Upper lobe of right lung (tissue), 1 donor: Measurements from ENCODE around the gene UBR4. TPM values are rescaled to one million over a fixed set of nuclear protein-coding genes. Genes with fewer than 3 reads are reported as not detected.

Source experiments
- ATAC-seq: fragments of 200-7000 bp; cut with Tn5 transposase; one replicate; pipeline ENCODE4 v1.9.1; 2020; ENCODE audit warnings: mild to moderate bottlenecking, moderate library complexity
- DNase-seq: peaks from one replicate; pipeline ENCODE4 v3.0.0-alpha.2; 2020
- H3K27ac ChIP-seq: fragments of 200-600 bp; one replicate; pipeline ENCODE4 v1.8.0; 2022
- H3K27me3 ChIP-seq: fragments of 200-600 bp; one replicate; pipeline ENCODE4 v1.8.0; 2022; ENCODE audit warnings: mild to moderate bottlenecking
- H3K36me3 ChIP-seq: fragments of 200-600 bp; one replicate; pipeline ENCODE4 v1.8.0; 2022
- H3K4me1 ChIP-seq: fragments of 200-600 bp; one replicate; pipeline ENCODE4 v1.8.0; 2022
- H3K4me3 ChIP-seq: fragments of 200-600 bp; one replicate; pipeline ENCODE4 v1.8.0; 2022; ENCODE audit warnings: mild to moderate bottlenecking
- H3K9me3 ChIP-seq: fragments of 200-600 bp; one replicate; pipeline ENCODE4 v1.8.0; 2022
- CTCF ChIP-seq: fragments of 200-600 bp; IDR thresholded peaks from one replicate; pipeline ENCODE4 v1.8.0; 2022; ENCODE audit warnings: antibody characterized with exemption
- intact Hi-C: fragments of 100-400 bp; cut with DNase I; formaldehyde crosslinking; loops from one replicate; pipeline ENCODE4 v1.11.0; 2022
- total RNA-seq: library from RNA; stranded (reverse); fragmentation: NEBNext Ultra II Directional; extraction: Animal tissue kit (Norgen Biotek cat#: 25700); gene quantifications from one replicate; pipeline ENCODE4 v1.2.1, GENCODE V29; 2021
- donor health status: DM: no; HTN: yes; CAD: no; lungs with severe emphysema.

Gene UBR4
- total RNA-seq, 1 donor from 2014 or later = 110 TPM

- Histone ChIP-seq H3K9me3 (no peaks in the 10 kb centered on the region), H3K27me3 (no peaks in the 10 kb centered on the region), H3K4me1 (peaks cover 38% of the 10 kb centered on the region), H3K4me3 (peak overlapping the region; percentile 90), H3K27ac (peak overlapping the region; percentile 93), H3K36me3 (peaks cover 20% of the 10 kb centered on the region)
- no peak for TF ChIP-seq CTCF
- intact Hi-C loops = no loop called here
- DNase-seq (no peak), ATAC-seq (no peak)
Observed at GRCh38 chr1:19210772-19211549, 895 bp upstream of the UBR4 start.

GRCh38 chr1:19209439-19209989 is 552 bp downstream of the UBR4 start:
- H3K4me1 ChIP-seq = peaks cover 45% of the 10 kb centered on the region
- no peaks in the 10 kb centered on the region for H3K9me3 ChIP-seq
- no peak for TF ChIP-seq CTCF
- H3K4me3 ChIP-seq = peak overlapping the region; percentile 90
- H3K27me3 ChIP-seq = no peaks in the 10 kb centered on the region
- H3K36me3 ChIP-seq = peaks cover 17% of the 10 kb centered on the region
- peak; percentile 48 for ATAC-seq
- peak overlapping the region; percentile 93 for H3K27ac ChIP-seq
- no peak for DNase-seq
- intact Hi-C loops = no loop called here

- peak overlapping the region; percentile 93 for H3K27ac ChIP-seq
- H3K9me3 ChIP-seq = no peaks in the 10 kb centered on the region
- DNase-seq (no peak), ATAC-seq (no peak)
- no peaks in the 10 kb centered on the region for H3K27me3 ChIP-seq
- H3K36me3 ChIP-seq = peaks cover 14% of the 10 kb centered on the region
- intact Hi-C loops = no loop called here
- H3K4me3 ChIP-seq = peak overlapping the region; percentile 90
- H3K4me1 ChIP-seq = peaks cover 49% of the 10 kb centered on the region
- no peak for TF ChIP-seq CTCF
Observed at GRCh38 chr1:19208710-19209438, 1.2 kb downstream of the UBR4 start.

GRCh38 chr1:19206947-19207346 is 3.1 kb downstream of the UBR4 start:
- DNase-seq (no peak), ATAC-seq (no peak)
- no peaks in the 10 kb centered on the region for H3K9me3 ChIP-seq
- peaks cover 66% of the 10 kb centered on the region for H3K4me1 ChIP-seq
- no peaks in the 10 kb centered on the region for H3K36me3 ChIP-seq
- intact Hi-C loops = no loop called here
- H3K27ac ChIP-seq = no peak overlapping the region
- no peak overlapping the region for H3K4me3 ChIP-seq
- H3K27me3 ChIP-seq = no peaks in the 10 kb centered on the region
- no peak for TF ChIP-seq CTCF

- DNase-seq (no peak), ATAC-seq (no peak)
- Histone ChIP-seq H3K4me3 (no peak overlapping the region), H3K27ac (no peak overlapping the region), H3K27me3 (no peaks in the 10 kb centered on the region), H3K36me3 (peaks cover 9% of the 10 kb centered on the region), H3K4me1 (peaks cover 58% of the 10 kb centered on the region), H3K9me3 (no peaks in the 10 kb centered on the region)
- intact Hi-C loops = no loop called here
- no peak for TF ChIP-seq CTCF
Observed at GRCh38 chr1:19205845-19206244, 4.2 kb downstream of the UBR4 start.
